Neural cell (in vitro differentiated cells): ENCODE measurements around the gene CPA2.

Experiments used
- EZH2 ChIP-seq: fragments of 200-600, 300-800 bp; shearing (Covaris generic), sonication (generic); IDR thresholded peaks from 2 replicates; pipeline ENCODE4 v1.6.1; 2014; ENCODE audit warnings: antibody characterized with exemption, low read length, borderline replicate concordance, mild to moderate bottlenecking; ENCODE audit not compliant: insufficient read depth, poor library complexity, severe bottlenecking
- MXI1 ChIP-seq: fragments of 450-650 bp; conservative IDR thresholded peaks from 2 replicates; pipeline ENCODE4 v1.6.1; 2014; ENCODE audit warnings: antibody characterized with exemption, mild to moderate bottlenecking; ENCODE audit not compliant: poor library complexity, severe bottlenecking

- TF ChIP-seq MXI1 (no peak), EZH2 (no peak)
Measured at GRCh38 chr7:130319541-130319940, 52.9 kb downstream of the CPA2 start.
